ENCODE measurements around the gene DLGAP1. TPM values are rescaled to one million over a fixed set of nuclear protein-coding genes. Genes with fewer than 3 reads are reported as not detected.

The DLGAP1 gene
- total and polyA plus RNA-seq, 2 of the 13 experiments (the other 11 are each of a cell fraction or from before 2014, with no cell fraction given) = 0.01 TPM; not detected in 1

- TF ChIP-seq ZNF513 (CRISPR knock-in tag; conservative IDR thresholded peaks at IDR 0.05) (no peak), ZNF205 (CRISPR knock-in tag; IDR thresholded peaks at IDR 0.05) (0 out of 2 replicates have a peak, but pooled peaks have one; percentile 25), ZNF687 (CRISPR knock-in tag; IDR thresholded peaks at IDR 0.05) (no peak), SKI (IDR thresholded peaks at IDR 0.05; ENCODE audit: partially characterized antibody) (peak; percentile 95), BCL3 (CRISPR knock-in tag; IDR thresholded peaks at IDR 0.05) (no peak), ZNF770 (CRISPR knock-in tag; IDR thresholded peaks at IDR 0.05) (0 out of 2 replicates have a peak, but pooled peaks have one; percentile 37), ZNF260 (CRISPR knock-in tag; IDR thresholded peaks at IDR 0.05; ENCODE audit: borderline replicate concordance, low read depth) (no peak), MTERF4 (CRISPR knock-in tag; IDR thresholded peaks at IDR 0.05) (no peak), KDM3A (CRISPR knock-in tag; IDR thresholded peaks at IDR 0.05; ENCODE audit: low read depth) (0 out of 2 replicates have a peak, but pooled peaks have one; percentile 63), ZNF574 (CRISPR knock-in tag; IDR thresholded peaks at IDR 0.05) (peak; percentile 42; the same call in 1 of the 2 replicates), ZNF670 (CRISPR knock-in tag; IDR thresholded peaks at IDR 0.05; ENCODE audit: borderline replicate concordance) (peak; percentile 63; the same call in 1 of the 2 replicates), CBX5 (CRISPR knock-in tag; IDR thresholded peaks at IDR 0.05; ENCODE audit: borderline replicate concordance) (peak; percentile 52; the same call in 1 of the 2 replicates)
These were observed 859.5 kb downstream of the DLGAP1 start (continued) for GRCh38 chr18:3595369-3596273.

All from HepG2 (cell line).